Nephron (organoid): ENCODE measurements around the gene SLC35F4.
"Not testable (repeated sequence)": the region's sequence is repeated elsewhere in the genome, so short reads cannot be mapped to it uniquely, and the experiment has no call there.

Source experiments
- H3K27ac Mint-ChIP-seq, 3 experiments: 2 replicates each; pipeline ENCODE4 v1.8.0; 2020; ENCODE audit warnings: mixed read lengths in 3 of 3, mild to moderate bottlenecking in 2 of 3, moderate library complexity in 1 of 3
- H3K27me3 Mint-ChIP-seq: 2 replicates; pipeline ENCODE4 v1.8.0; 2021; ENCODE audit warnings: low read depth, mild to moderate bottlenecking, moderate library complexity, mixed read lengths
- H3K36me3 Mint-ChIP-seq: 2 replicates; pipeline ENCODE4 v1.8.0; 2020; ENCODE audit warnings: low read depth, mixed read lengths
- H3K4me1 Mint-ChIP-seq: 2 replicates; pipeline ENCODE4 v1.8.0; 2020; ENCODE audit warnings: mixed read lengths
- H3K4me3 Mint-ChIP-seq, 3 experiments: 2 replicates each; pipeline ENCODE4 v1.8.0; 2020; ENCODE audit warnings: mild to moderate bottlenecking in 3 of 3, mixed read lengths in 3 of 3, moderate library complexity in 2 of 3
- H3K9me3 Mint-ChIP-seq: 2 replicates; pipeline ENCODE4 v1.8.0; 2020; ENCODE audit warnings: mixed read lengths
- TF ChIP-seq, protein P1 (sequence below), 3 experiments: fragments of 200-600 bp; sonication (generic); IDR thresholded peaks; one replicate each; pipeline ENCODE4 v1.5.0; 2021; ENCODE audit warnings: antibody characterized with exemption in 3 of 3; ENCODE audit not compliant: unreplicated experiment in 3 of 3

SLC35F4 gene

GRCh38 chr14:57732463-57733285, 133.2 kb downstream of the SLC35F4 start:
- no peaks in the 10 kb centered on the region for H3K36me3 Mint-ChIP-seq
- TF ChIP-seq, protein P1, sequence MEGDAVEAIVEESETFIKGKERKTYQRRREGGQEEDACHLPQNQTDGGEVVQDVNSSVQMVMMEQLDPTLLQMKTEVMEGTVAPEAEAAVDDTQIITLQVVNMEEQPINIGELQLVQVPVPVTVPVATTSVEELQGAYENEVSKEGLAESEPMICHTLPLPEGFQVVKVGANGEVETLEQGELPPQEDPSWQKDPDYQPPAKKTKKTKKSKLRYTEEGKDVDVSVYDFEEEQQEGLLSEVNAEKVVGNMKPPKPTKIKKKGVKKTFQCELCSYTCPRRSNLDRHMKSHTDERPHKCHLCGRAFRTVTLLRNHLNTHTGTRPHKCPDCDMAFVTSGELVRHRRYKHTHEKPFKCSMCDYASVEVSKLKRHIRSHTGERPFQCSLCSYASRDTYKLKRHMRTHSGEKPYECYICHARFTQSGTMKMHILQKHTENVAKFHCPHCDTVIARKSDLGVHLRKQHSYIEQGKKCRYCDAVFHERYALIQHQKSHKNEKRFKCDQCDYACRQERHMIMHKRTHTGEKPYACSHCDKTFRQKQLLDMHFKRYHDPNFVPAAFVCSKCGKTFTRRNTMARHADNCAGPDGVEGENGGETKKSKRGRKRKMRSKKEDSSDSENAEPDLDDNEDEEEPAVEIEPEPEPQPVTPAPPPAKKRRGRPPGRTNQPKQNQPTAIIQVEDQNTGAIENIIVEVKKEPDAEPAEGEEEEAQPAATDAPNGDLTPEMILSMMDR (IDR thresholded peaks at IDR 0.05; ENCODE audit: unreplicated experiment in 3 of 3), result no peak
- peaks cover 14% of the 10 kb centered on the region for H3K4me1 Mint-ChIP-seq
- peaks cover 8% of the 10 kb centered on the region for H3K27me3 Mint-ChIP-seq
- peak overlapping the region; percentile 36 to 78 (median 71) for H3K27ac Mint-ChIP-seq
- peaks cover 2% of the 10 kb centered on the region for H3K9me3 Mint-ChIP-seq
- H3K4me3 Mint-ChIP-seq, result peak overlapping the region in 1 of 3 experiments; percentile 31

GRCh38 chr14:57729208-57730187, 136.4 kb downstream of the SLC35F4 start:
- H3K9me3 Mint-ChIP-seq, result peaks cover 8% of the 10 kb centered on the region
- H3K4me3 Mint-ChIP-seq, result no peak overlapping the region
- H3K4me1 Mint-ChIP-seq, result peaks cover 14% of the 10 kb centered on the region
- peaks cover 4% of the 10 kb centered on the region for H3K27me3 Mint-ChIP-seq
- no peaks in the 10 kb centered on the region for H3K36me3 Mint-ChIP-seq
- H3K27ac Mint-ChIP-seq, result peak overlapping the region in 2 of 3 experiments; percentile 5 to 60
- TF ChIP-seq, protein P1 (IDR thresholded peaks at IDR 0.05; ENCODE audit: unreplicated experiment in 3 of 3), result no peak

DNA sequence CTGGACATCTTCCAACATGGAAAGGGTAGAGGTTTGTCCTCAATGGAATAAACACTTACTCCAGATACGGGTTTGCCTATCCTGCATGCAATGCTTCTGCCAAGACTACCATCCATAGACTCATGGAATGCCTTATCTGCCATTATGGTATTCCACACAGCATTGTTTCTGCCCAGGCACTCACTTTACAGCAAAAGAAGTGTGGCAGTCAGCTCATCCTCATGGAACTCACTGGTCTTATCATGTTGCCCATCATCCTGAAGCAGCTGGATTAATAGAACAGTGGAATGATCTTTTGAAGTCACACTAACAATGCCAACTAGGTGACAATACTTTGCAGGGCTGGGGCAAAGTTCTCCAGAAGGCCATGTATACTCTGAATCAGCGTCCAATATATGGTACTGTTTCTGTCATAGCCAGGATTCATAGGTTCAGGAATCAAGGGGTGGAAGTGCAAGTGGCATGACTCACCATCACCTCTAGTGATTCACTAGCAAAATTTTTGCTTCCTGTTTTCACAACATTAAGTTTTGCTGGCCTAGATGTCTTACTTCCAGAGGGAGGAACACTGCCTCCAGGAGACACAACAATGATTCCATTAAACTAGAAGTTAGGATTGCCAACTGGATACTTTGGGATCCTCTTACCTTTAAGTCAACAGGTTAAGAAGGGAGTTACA, 140.4 kb downstream of the SLC35F4 start:
- Mint-ChIP-seq H3K4me3 (no peak overlapping the region), H3K27me3 (peaks cover 4% of the 10 kb centered on the region), H3K4me1 (no peaks in the 10 kb centered on the region), H3K27ac (no peak overlapping the region), H3K36me3 (peaks cover 3% of the 10 kb centered on the region), H3K9me3 (peaks cover 22% of the 10 kb centered on the region)
- TF ChIP-seq, protein P1 (IDR thresholded peaks at IDR 0.05; ENCODE audit: unreplicated experiment in 3 of 3), result no peak

GRCh38 chr14:57722141-57722540, 143.8 kb downstream of the SLC35F4 start:
- not testable (repeated sequence) for H3K27ac Mint-ChIP-seq, H3K36me3 Mint-ChIP-seq, H3K4me3 Mint-ChIP-seq, H3K4me1 Mint-ChIP-seq, H3K27me3 Mint-ChIP-seq
- H3K9me3 Mint-ChIP-seq, result peaks cover 33% of the 10 kb centered on the region

GRCh38 chr14:57714487-57714931, 151.4 kb downstream of the SLC35F4 start:
- Mint-ChIP-seq H3K27ac (peak overlapping the region; percentile 46 to 95 (median 48)), H3K4me1 (peaks cover 6% of the 10 kb centered on the region), H3K36me3 (no peaks in the 10 kb centered on the region), H3K4me3 (peak overlapping the region in 1 of 3 experiments; percentile 25), H3K27me3 (no peaks in the 10 kb centered on the region), H3K9me3 (peaks cover 9% of the 10 kb centered on the region)
- TF ChIP-seq, protein P1 (IDR thresholded peaks at IDR 0.05; ENCODE audit: unreplicated experiment in 3 of 3), result no peak
